Measurements from ENCODE around the gene POLE4.

The POLE4 gene, protein sequence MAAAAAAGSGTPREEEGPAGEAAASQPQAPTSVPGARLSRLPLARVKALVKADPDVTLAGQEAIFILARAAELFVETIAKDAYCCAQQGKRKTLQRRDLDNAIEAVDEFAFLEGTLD

DNA sequence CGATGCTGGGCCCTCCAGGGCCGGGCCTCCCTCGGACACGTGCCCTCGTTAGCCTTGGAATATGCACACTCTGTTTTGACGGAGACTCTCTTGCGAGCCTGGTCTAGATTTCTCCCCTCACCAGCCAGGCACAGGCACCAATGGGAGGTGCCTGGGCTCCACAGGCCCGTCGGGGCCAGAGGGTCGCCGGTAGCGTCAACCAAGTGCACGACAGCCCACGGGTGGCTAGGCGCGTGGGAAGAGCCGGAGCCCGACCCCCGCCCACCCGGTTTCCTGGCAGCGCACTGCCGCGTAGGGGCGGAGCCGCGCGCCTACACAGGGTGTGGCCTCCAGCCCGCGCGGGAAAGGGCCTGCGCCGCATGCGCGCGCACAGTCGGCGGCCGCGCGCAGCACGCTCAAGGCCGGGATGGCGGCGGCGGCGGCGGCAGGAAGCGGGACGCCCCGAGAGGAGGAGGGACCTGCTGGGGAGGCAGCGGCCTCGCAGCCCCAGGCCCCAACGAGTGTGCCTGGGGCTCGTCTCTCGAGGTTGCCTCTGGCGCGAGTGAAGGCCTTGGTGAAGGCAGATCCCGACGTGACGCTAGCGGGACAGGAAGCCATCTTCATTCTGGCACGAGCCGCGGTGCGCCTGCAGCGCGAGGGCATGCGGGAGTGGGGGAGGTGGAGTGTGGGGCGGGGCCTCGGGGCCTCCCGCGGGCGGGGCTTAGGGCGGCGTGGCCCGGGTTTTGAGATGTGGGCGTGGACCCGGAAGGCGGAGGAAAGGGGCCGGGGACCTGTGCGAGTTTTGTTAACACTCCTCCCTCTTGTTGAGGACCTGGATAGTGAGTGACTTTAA lies at the start of gene POLE4:
Gene POLE4, plus strand, starts transcription at position 370 of the 832 bp plus-strand sequence. Its CDS starts 37 bp downstream, at position 407.
- DNase-seq, result peak; percentile 91

DNA sequence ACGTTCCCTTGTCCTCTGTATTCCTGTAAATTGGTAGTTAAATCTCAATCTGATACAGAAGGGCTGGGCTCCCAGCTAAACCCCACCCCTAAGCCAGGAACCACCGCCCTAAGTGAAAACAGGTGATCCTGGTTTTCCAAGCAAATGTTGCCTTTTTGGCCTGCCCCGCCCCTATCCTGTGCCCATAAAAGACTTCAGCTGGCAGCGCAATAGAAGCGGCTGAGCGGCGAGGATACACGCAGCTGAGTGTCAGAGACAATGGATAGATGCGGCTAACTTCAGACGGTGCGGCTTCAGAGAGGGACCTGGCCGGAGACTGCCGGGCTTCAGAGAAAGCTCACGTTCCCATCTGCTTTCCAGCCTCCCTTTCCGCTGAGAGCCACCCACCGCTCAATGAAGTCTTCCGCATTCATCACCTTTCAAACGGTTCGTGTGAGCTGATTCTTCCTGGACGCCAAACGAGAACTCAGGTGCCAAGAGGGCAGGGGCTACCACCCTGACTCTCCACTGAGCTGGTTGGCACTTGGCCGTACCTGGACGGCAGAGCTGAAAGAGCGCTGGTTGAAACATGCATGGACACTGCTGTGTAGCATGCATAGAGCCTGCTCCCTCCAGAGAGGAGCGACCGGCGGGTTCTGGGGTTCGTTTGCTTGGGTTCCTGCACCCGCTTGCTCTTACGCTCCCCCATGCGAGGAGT lies 49.5 kb upstream of the POLE4 start:
- no peak for DNase-seq

DNA sequence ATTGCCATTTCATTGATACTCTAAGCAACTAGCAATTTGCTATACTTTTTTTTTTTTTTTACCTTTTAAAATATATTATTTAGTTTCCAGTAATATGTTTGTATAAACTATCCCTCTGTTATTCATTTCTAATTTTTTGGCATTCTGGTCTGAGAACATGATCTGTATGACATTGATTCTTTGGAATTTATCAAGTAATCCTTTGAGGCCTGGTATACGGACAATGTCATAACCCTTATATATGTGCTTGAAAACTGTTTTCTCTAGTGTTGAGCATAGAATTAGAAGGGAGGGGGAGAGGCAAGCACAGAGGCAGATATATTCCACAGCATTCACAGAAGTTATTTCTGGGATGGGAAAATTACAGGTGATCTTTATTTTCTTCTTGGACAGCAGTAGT lies 48.2 kb upstream of the POLE4 start:
- no peak for DNase-seq

DNA sequence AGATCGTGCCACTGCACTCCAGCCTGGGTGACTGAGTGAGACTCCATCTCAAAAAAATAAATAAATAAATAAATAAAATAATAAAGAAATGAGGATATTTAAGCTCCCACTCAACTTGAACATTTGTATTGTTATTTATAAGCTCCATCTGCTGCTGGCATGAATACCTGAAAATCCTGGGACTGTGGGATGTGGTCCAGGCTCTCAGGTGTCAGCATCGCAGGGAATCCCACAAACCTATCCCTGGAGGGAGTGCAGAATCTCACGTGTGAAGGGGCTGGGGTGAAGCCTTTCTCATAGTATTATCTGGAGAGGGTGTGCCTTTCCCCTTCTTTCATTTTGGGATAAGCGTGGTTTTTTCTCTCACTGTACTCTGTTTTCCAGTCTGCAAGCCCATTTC lies 47.4 kb upstream of the POLE4 start:
- no peak for DNase-seq

DNA sequence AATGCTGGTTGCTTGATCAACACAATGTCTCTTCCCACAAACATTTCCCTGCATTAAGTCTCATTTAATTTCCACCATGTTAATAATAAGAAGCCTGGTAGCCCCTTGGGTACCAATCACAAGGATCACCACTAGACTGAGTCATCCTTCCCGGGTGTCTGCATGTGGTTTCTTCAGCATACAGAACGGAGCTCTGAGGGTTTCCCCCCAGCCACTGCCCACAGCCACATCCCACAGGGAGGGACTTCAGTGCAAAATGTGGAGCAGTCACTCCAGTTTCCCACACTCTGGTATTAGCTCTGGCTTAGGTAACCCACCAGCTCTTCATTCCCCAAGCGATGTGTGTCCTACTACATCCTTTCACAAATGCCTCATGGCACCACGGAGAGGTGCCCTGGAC lies 42.7 kb upstream of the POLE4 start:
- no peak for DNase-seq

DNA sequence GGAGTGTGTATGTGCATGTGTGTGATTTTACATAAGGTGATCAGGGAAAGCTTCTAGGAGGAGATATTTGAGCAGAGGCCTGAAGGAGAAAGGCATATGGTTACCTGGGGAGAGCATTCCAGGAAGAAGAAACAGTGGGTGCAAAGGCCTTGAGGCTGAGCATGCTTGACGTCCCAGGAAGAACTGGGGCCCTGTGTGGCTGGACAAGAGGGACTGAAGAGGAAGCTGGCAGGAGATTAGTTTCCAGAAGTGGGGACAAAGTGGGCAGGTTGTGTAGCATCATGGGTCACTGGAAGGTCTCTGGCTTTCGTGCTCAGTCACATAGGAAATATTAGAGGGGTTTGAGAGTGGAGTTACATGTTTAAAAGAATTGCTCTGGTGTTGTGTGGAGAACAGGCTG lies 42.0 kb upstream of the POLE4 start:
- no peak for DNase-seq

DNA sequence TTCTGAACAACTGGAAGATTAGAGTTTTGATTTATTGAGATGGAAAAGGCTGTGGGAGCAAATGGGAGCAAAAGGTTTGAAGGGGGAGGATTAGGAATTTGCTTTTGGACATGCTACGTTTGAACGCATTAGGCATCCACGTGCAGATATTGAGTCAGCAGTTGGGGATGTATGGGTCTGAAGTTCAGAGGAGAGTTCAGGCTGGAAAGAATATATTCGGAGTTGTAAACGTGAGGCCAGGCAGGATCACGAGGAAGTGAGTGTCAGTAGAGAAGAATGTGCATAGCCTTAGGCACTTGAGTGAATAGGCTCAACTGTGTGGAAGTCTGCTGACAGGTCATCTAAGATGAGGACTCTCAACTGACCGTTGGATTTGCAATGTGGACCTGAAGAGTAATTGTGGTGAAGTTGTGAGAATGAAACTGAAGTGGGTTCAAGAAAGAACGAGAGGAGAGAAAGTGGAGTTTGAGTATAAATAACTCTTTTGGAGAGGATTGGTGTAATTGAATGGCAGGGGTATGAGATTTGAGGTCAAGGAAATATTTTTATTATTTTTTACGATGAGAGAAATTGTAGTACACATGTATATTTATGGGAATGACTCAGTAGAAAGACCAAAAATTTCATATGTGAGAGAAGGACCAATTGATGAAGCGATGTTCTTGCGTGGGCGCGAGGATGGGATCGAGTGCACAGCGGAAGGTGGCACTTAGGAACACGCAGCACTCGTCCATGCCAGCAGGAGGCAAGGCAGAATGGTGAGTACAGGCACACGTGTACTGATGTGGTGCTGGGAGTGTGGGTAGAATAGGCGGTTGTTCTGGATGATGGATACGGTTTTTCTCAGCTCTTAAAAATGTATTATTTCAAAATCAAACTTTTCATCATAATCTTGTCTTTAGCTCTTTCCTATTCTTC lies 40.5 kb upstream of the POLE4 start:
- DNase-seq, result no peak

DNA sequence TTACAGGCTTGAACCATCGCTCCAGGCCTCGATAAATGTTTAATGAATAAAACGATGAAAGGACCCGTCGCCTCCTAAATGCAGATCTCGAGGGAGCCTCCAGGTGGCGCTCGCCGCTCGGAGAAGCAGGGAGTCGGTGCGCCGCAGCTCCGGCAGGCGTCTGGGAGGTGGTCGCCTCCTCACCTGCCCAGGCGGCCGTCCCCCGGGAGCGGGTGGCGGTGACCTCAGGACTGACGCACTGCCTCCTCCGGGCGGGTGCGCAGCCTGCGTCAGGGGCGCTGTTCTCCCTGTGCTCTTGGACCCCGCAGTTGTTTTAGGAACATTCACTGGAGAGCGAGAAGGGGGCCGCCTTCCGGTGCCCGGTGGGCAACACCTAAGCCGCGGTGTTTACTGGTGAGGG lies 38.6 kb upstream of the POLE4 start:
- peak; percentile 54 for DNase-seq

DNA sequence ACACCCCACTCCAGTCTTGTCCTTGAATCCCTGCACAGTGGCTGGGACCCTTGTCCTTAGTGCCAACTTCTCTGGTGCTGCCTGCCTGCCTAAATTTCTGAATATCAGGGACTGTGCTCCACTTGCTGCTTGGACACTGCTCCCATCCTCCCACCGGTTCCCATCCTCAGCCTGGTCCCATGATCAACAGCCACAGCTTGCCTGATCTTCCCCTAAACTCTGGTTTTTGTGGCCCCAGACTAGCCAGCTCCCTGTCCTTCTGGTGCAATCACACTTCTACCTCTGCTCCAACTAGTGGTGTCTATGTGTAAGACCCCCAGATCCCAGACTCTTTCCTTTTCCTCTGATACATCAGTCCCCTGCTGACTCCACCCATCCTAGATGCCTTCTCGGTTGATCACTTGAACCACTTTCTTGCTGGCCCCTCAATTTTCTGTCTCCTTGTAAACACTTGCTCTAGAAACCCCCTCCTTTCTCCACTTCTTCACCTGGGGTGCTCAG lies 37.2 kb upstream of the POLE4 start:
- DNase-seq, result no peak

DNA sequence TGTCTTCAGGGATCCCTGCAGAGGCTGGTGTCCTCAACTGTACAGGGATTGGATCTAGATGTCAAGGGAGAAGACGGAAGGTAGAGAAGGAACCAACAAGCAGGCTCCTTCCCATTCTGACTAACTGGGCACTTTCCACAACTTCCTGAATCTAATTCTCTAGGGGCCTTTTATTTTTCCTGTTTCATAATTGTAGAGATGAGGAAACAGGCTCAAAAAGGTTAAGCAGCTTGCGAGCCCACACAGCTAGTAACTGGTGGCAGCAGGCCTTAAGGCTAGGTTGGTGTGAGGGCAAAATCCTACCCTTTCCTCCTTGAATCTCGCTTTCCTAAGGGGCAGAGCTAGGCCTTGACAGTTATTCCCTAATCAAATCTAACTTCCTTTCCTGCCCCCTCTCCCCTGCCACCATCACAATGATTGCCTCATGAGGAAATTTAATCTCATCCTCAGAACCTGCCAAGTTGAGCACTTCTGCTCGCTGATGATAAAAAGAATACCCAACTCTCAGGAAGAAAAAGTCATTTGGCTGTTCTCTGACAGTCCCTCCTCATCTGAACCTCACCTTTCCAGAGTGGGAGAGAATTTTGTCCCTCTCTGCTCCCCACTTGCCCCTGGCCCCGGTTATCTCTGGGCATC lies 35.7 kb upstream of the POLE4 start:
- no peak for DNase-seq

DNA sequence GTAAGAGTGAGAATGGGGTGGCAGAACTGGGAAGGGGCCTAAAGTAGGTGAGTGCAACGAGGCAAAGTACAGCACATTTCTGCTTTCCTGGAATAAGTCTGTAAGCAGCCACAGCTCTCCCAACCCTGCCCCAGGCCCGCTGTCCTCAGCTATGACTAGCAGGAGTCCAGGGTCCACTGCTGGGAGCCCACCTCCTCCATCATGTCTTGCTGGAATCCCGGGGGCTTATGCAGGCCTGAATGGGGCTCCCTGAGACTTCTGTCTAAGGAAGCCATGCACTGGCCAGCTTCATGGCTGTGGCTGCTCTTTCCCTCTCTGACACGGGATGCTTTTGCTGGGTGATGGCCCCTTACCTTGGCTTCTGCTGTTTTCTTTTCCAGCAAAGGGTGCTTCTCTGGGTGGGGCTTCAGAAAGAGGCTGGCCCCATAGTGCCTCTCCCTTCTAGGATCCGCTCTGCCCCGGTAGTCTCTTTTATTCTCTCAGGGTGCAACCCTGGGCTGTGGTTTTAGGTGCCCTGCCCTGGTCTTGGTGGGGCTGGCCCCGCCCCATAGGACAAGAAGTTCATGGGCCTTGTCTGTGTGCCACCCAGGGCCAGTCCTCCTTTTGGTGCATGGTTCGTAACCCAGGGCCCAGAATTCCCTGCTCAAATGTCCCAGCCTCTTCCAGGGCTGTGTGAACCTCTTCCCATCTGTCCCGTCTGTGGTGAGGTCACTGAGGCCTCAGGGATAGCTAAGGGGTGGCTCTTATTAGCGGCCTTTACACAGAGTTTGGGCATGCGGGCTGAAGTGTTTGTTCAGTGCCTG lies 33.8 kb upstream of the POLE4 start:
- no peak for DNase-seq

DNA sequence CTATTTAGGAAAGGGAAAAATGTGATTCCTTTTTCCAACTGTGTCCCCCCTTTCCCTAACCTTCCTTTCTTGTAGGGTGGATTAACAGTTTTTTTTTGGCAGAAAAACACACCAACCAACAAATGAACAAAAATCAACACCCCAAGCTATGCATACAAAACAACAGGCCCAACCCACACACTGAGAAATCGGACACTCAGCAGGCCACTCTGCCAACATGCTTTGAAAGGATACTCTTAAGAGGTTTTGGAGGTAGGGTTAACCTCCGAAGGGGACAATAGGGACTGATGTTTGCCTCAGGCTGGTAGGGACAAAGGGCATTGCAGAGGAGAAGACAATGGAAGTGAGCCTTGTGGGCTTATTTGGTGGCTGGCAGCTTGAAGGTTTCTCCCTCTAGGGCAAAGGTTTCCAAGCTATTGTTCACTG lies 33.1 kb upstream of the POLE4 start:
- DNase-seq, result no peak

DNA sequence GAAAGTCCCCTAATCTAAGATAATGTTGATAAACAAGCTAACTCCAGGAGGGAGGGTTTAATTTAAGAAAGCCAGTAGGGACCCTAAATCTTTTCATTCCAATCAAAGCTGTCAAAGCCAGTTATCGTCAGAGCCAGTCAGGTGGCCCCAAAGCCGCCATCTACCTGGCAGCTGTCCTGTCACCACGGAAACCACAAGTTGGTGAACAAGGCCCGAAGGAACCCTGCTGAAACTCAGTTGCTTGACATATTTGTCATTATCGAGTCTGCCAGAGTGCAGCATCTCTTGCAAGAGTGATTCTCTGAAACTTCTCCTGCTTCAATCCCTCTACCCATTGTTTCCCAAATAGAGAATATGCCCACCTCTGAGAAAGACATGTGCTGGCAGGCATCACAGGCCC lies 30.8 kb upstream of the POLE4 start:
- DNase-seq, result no peak

DNA sequence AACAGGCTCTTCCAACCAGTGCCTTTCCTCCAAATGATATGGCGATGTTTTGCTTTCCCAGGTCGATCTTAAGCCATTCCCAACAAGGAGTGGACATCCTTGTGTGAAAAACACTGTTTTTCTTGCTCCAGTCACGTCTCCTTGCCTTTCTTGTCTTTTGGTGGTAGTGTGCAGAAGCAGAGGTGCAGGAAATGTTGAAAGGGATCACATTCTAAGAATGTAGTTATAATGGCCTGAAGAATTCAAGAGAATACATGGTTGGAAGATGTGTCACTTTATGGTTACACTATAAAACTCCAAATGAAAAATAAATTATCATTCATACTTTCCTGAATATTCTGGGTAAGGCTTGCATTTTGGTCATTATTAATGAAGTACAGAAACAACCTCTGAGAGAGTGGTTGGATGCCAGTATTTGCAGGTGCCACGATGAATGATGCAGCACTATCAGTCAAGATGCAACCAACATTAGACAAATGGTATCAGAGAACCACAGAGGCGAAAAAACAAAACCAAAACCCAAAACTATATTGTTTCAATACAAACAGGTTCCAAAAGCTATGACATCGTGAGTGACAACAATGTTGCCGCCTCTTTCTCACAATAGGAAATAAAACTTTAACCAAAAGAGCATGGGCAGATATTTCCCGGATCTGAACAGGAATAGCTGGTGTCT lies 27.5 kb upstream of the POLE4 start:
- no peak for DNase-seq

DNA sequence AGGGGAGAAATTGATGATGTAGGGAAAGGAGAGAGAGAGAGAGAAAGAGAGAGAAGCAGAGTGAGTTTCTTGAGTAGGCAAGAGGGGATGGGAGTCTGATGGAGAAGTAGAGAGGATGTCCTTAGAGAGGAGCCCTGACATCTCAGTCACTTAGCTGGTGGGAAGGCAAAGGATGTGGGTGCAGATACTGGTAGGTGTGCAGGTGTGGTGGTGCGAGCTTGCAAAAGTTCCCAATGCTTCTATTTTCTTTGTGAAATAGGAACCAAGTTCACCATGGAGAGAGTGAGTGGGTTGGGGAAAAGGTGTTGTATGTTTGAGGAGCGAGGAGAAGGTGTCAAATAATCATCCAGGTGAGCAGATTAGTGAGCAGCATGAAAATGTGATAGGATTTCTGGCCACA lies 26.5 kb upstream of the POLE4 start:
- DNase-seq, result no peak

DNA sequence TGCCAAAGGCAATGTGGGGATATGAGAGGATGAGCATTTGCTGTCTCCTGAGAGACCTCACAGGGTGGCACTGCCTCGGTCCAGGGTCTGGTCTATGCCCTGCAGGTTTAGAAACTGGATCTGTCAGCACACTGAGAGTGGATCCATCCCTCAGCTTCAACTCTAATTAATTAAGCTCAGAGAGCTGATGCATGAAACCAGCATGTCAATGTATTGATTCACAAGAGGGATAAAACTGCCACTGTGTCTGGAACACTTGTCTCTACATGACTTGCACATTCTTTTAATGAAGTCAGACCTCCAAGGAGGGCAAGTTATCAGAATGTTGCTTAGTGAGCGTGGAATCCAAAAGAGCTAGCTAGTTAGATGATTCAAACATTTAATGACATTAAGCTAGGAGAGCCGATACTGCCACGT lies 22.5 kb upstream of the POLE4 start:
- DNase-seq, result no peak

DNA sequence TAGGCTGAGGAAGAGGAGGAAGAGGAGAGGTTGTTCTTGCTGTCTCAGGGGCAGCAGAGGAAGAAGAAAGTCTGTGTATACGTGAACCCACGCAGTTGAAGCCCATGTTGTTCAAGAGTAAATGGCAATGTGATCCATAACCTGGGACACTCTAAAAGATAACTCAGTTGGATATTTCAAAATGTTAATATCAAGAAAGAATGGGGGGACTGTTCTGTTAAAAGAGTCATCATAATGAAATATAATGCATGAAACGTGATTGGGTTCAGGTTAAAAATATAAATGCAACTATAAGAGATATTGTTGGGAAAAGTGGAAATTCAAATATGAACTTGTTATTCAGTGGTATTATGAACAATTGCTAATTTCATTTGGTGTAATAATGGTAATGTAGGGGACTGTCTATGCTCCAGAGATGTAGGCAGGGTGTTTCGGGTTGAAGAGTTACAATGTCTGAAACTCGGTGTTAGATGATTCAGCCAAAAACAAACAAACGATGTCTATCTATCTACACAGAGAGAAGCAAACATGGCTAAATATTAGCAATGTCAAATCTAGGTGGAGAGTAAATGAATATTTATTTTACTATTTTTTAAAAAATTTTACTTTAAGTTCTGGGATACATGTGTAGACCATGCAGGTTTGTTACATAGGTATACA lies 21.1 kb upstream of the POLE4 start:
- DNase-seq, result no peak

DNA sequence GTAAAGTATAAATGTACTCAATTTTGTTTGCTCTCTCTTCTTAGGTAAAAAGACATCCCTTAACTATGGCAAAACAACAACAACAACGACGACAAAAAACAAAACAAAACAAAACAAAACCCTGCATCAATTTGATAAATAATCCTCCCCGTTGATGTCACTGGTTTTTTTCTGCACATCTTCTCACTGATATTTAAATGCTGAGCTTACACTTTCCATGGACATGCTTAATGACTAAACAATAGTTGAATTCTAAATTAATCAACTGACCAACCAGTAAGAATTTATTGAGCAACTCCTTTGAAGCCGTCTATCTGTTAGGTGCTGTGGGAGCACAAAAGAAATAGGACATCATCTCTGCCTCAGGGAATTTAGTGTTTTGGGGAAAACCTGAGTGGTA lies 20.2 kb upstream of the POLE4 start:
- no peak for DNase-seq

DNA sequence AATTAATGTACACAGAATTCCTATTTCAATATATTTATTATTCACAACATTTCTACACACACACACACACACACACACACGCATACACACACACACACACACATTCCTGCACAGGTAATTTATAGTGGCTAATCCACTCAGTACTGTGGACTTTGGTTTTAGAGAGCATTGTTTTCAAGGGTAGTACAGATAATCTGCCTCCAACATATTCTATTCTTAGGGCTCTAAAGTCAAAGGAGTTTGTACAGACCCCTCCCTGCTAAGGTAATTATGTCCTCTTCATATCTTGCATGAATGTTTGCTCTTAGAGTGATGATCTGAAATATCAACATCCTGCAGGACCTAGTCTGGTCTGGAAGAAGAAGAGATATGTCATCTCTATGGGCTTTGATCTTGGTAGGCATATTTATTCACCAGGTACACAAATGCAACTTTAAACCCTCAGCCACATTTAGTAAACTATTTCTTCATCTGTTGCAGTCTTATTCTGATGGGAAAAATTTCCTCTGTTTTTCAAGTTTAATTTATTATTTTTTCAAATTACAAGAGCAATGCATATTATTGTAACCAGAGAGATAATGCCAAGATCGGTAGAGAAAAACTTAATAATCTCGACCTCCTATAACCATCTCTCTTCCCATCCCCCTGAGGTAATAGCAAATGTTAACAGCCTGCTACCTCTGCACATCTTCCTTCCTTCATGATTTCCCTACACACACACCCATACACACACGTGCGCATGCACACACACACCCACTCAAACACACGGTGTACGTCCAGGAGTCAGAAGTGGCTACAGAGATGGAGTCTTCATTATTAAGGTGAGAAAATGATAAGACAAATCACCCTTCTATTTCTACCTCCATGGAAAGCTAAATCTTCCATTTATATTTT lies 18.3 kb upstream of the POLE4 start:
- no peak for DNase-seq

All from midbrain (tissue), 1 donor.